CD14-positive monocyte (primary cell): ENCODE measurements around the gene MTARC2. TPM values are rescaled to one million over a fixed set of nuclear protein-coding genes. Genes with fewer than 3 reads are reported as not detected.

Experiments used
- DNase-seq, 3 donors: peaks; one replicate each; pipeline ENCODE4 v3.0.0-alpha.2; 2011 to 2022
- H2AFZ ChIP-seq: 2 replicates; pipeline ENCODE4 v1.6.0; 2012; ENCODE audit warnings: mild to moderate bottlenecking, low read depth, low read length, inconsistent platforms; ENCODE audit not compliant: insufficient read depth, poor library complexity, severe bottlenecking
- H3K27ac ChIP-seq, 2 donors: 1 replicate in 1 of 2; 2 replicates in 1 of 2; pipeline ENCODE4 v1.5.1; 2012 to 2013; ENCODE audit warnings: low read length in 2 of 2, control low read depth in 1 of 2, inconsistent platforms in 1 of 2, low read depth in 1 of 2, mild to moderate bottlenecking in 1 of 2
- H3K27me3 ChIP-seq, 2 donors: one replicate each; pipeline versions ENCODE4 v1.6.0 to v1.6.1; 2011 to 2013; ENCODE audit warnings: low read length in 2 of 2; ENCODE audit not compliant: control insufficient read depth in 2 of 2, insufficient read depth in 2 of 2
- H3K36me3 ChIP-seq, 2 donors: replicated peaks in 1 of 2; 1 replicate in 1 of 2; 2 replicates in 1 of 2; pipeline versions ENCODE4 v1.5.1 to v1.6.1; 2012 to 2013; ENCODE audit warnings: low read length in 2 of 2, control low read depth in 1 of 2, inconsistent platforms in 1 of 2, mild to moderate bottlenecking in 1 of 2; ENCODE audit not compliant: insufficient read depth in 2 of 2, control insufficient read depth in 1 of 2
- H3K4me1 ChIP-seq, 2 donors: 1 replicate in 1 of 2; 2 replicates in 1 of 2; pipeline versions ENCODE4 v1.5.1 to v1.6.1; 2012 to 2013; ENCODE audit warnings: low read length in 2 of 2, control low read depth in 1 of 2, inconsistent platforms in 1 of 2, mild to moderate bottlenecking in 1 of 2, moderate library complexity in 1 of 2; ENCODE audit not compliant: insufficient read depth in 2 of 2, control insufficient read depth in 1 of 2
- H3K4me2 ChIP-seq: replicated peaks from 2 replicates; pipeline ENCODE3; 2012; ENCODE audit warnings: low read length, moderate library complexity, mild to moderate bottlenecking; ENCODE audit not compliant: poor library complexity, severe bottlenecking; ENCODE audit errors: extremely low read depth
- H3K4me3 ChIP-seq, 3 experiments: fragments of 200-600 bp in 1 of 3; sonication (generic) in 1 of 3; replicated peaks in 1 of 3; 1 replicate in 2 of 3; 2 replicates in 1 of 3; pipeline ENCODE4 v1.5.1; 2011 to 2013; ENCODE audit warnings: low read length in 3 of 3, mild to moderate bottlenecking in 3 of 3, control low read depth in 2 of 3, low read depth in 2 of 3, inconsistent platforms in 1 of 3, moderate library complexity in 1 of 3
- H3K79me2 ChIP-seq: 2 replicates; pipeline ENCODE4 v1.6.0; 2012; ENCODE audit warnings: mild to moderate bottlenecking, control low read depth, inconsistent platforms, low read length, moderate library complexity; ENCODE audit not compliant: insufficient read depth
- H3K9ac ChIP-seq: 2 replicates; pipeline ENCODE4 v1.6.0; 2017; ENCODE audit warnings: low read length, mild to moderate bottlenecking; ENCODE audit not compliant: insufficient read depth, poor library complexity, severe bottlenecking
- H3K9me3 ChIP-seq, 2 donors: replicated peaks in 1 of 2; 1 replicate in 1 of 2; 2 replicates in 1 of 2; pipeline versions ENCODE4 v1.5.1 to v1.6.1; 2012 to 2013; ENCODE audit warnings: low read length in 2 of 2, control low read depth in 1 of 2; ENCODE audit not compliant: control insufficient read depth in 1 of 2, insufficient read depth in 1 of 2
- H4K20me1 ChIP-seq: 2 replicates; pipeline ENCODE4 v1.6.0; 2012; ENCODE audit warnings: mild to moderate bottlenecking, low read length, control low read depth, moderate library complexity; ENCODE audit not compliant: insufficient read depth
- H3K27ac Mint-ChIP-seq, 7 donors: one replicate each; pipeline ENCODE4 v1.8.0; 2020; ENCODE audit warnings: mild to moderate bottlenecking in 7 of 7, mixed read lengths in 7 of 7, moderate library complexity in 6 of 7, inconsistent platforms in 2 of 7
- H3K27me3 Mint-ChIP-seq, 3 donors: one replicate each; pipeline ENCODE4 v1.8.0; 2021 to 2022; ENCODE audit warnings: low read depth in 3 of 3, mild to moderate bottlenecking in 3 of 3, mixed read lengths in 3 of 3, moderate library complexity in 3 of 3, inconsistent platforms in 1 of 3
- H3K36me3 Mint-ChIP-seq, 2 donors: one replicate each; pipeline ENCODE4 v1.8.0; 2020; ENCODE audit warnings: mixed read lengths in 2 of 2, inconsistent platforms in 1 of 2, mild to moderate bottlenecking in 1 of 2
- H3K4me1 Mint-ChIP-seq: one replicate; pipeline ENCODE4 v1.8.0; 2020; ENCODE audit warnings: mild to moderate bottlenecking, mixed read lengths
- H3K4me3 Mint-ChIP-seq, 2 donors: one replicate each; pipeline ENCODE4 v1.8.0; 2020; ENCODE audit warnings: mild to moderate bottlenecking in 2 of 2, mixed read lengths in 2 of 2, moderate library complexity in 1 of 2
- H3K9me3 Mint-ChIP-seq, 7 donors: one replicate each; pipeline ENCODE4 v1.8.0; 2020 to 2022; ENCODE audit warnings: mixed read lengths in 7 of 7, mild to moderate bottlenecking in 6 of 7, moderate library complexity in 6 of 7, inconsistent platforms in 2 of 7
- CTCF ChIP-seq: fragments of 200-600 bp; IDR thresholded peaks from one replicate; pipeline ENCODE4 v1.8.0; 2022; ENCODE audit warnings: antibody characterized with exemption, mild to moderate bottlenecking
- WGBS: methylation state at CpG from one replicate; pipeline ENCODE4 v1.1.5; 2013; ENCODE audit warnings: missing lambda C conversion rate; ENCODE audit not compliant: insufficient coverage; 5-methylcytosine and 5-hydroxymethylcytosine counted together
- intact Hi-C, 2 donors: fragments of 100-400 bp; cut with micrococcal nuclease; formaldehyde crosslinking; loops; one replicate each; pipeline versions ENCODE4 v1.15.0 to v1.15.1; 2023
- polyA plus RNA-seq, 3 donors: library from polyadenylated mRNA; depleted of rRNA in 1 of 3; unstranded in 2 of 3; stranded (reverse) in 1 of 3; fragments of 300-500 nt in 2 of 3; fragments of >200 nt in 1 of 3; fragmentation: Illumina TruSeq in 2 of 3; gene quantifications; 1 replicate in 2 of 3; 2 replicates in 1 of 3; pipeline ENCODE4 v1.2.3, GENCODE V29; 2012 to 2021

The MTARC2 gene
- polyA plus RNA-seq, 3 donors: 0.29 to 0.81 (median 0.56) TPM

- Histone ChIP-seq H3K9me3 (no peaks in the 10 kb centered on the region), H3K9ac (no peak overlapping the region), H3K27me3 (no peaks in the 10 kb centered on the region), H3K36me3 (no peaks in the 10 kb centered on the region), H3K4me1 (peaks cover 29 to 30% of the 10 kb centered on the region in 2 donors), H4K20me1 (no peaks in the 10 kb centered on the region), H3K4me3 (no peak overlapping the region), H3K79me2 (no peaks in the 10 kb centered on the region), H3K4me2 (no peak overlapping the region), H2AFZ (no peak overlapping the region), H3K27ac (no peak overlapping the region)
- no peak for TF ChIP-seq CTCF
- H3K4me1 Mint-ChIP-seq: peaks cover 33% of the 10 kb centered on the region
- H3K36me3 Mint-ChIP-seq: no peaks in the 10 kb centered on the region
- H3K9me3 Mint-ChIP-seq: no peaks in the 10 kb centered on the region
- 65% methylated on average over 4 of the region's 15 CpGs for WGBS
- no peak for DNase-seq
- H3K27ac Mint-ChIP-seq: peak overlapping the region in 2 of 7 donors; percentile 3 to 34
- intact Hi-C loops: no loop called here
- peaks cover 0 to 5% (median 3%) of the 10 kb centered on the region in 3 donors for H3K27me3 Mint-ChIP-seq
- H3K4me3 Mint-ChIP-seq: no peak overlapping the region
Measured at GRCh38 chr1:220770245-220770913, 22.3 kb downstream of the MTARC2 start.

- Mint-ChIP-seq H3K27ac (no peak overlapping the region), H3K9me3 (no peaks in the 10 kb centered on the region), H3K4me1 (peaks cover 38% of the 10 kb centered on the region), H3K27me3 (peaks cover 0 to 5% (median 0%) of the 10 kb centered on the region in 3 donors), H3K4me3 (no peak overlapping the region), H3K36me3 (no peaks in the 10 kb centered on the region)
- DNase-seq: no peak
- Histone ChIP-seq H3K4me3 (no peak overlapping the region), H4K20me1 (no peaks in the 10 kb centered on the region), H3K4me1 (peaks cover 32 to 36% of the 10 kb centered on the region in 2 donors), H3K4me2 (no peak overlapping the region), H3K27me3 (no peaks in the 10 kb centered on the region), H3K27ac (no peak overlapping the region), H3K9ac (no peak overlapping the region), H3K79me2 (no peaks in the 10 kb centered on the region), H3K9me3 (no peaks in the 10 kb centered on the region), H3K36me3 (no peaks in the 10 kb centered on the region), H2AFZ (no peak overlapping the region)
- no CpG with 5 or more reads among the region's 4 CpGs for WGBS
- TF ChIP-seq CTCF: no peak
- intact Hi-C loops: no loop called here
Measured at GRCh38 chr1:220772846-220773245, 24.7 kb downstream of the MTARC2 start.
